Gastrocnemius medialis (tissue), 4 donors: ENCODE results near the gene SGIP1. TPM values are rescaled to one million over a fixed set of nuclear protein-coding genes. Genes with fewer than 3 reads are reported as not detected.
A peak's percentile ranks its signal among the peaks of the same experiment; 100 is the strongest.

ENCODE experiments used
- ATAC-seq, 2 donors: fragments of 150-250 bp; one replicate each; pipeline ENCODE4 v1.9.1; 2016
- DNase-seq, 2 donors: peaks; one replicate each; pipeline ENCODE4 v3.0.0-alpha.2; 2019
- H3K27ac ChIP-seq, 4 donors: fragments of 200-600 bp; sonication (generic); 1 replicate in 1 of 4; 2 replicates in 3 of 4; pipeline ENCODE4 v1.5.1; 2016 to 2018; ENCODE audit warnings: mild to moderate bottlenecking in 2 of 4, moderate library complexity in 1 of 4
- H3K27me3 ChIP-seq, 3 donors: fragments of 200-600 bp; sonication (generic) in 2 of 3; 1 replicate in 1 of 3; 2 replicates in 2 of 3; pipeline versions ENCODE4 v1.5.1 to v1.6.0; 2016 to 2019; ENCODE audit warnings: mild to moderate bottlenecking in 1 of 3, moderate library complexity in 1 of 3
- H3K36me3 ChIP-seq, 2 donors: fragments of 200-600 bp; sonication (generic) in 1 of 2; one replicate each; pipeline ENCODE4 v1.5.1; 2017 to 2018
- H3K4me1 ChIP-seq, 2 donors: fragments of 200-600 bp; sonication (generic) in 1 of 2; one replicate each; pipeline ENCODE4 v1.5.1; 2016 to 2017; ENCODE audit warnings: mild to moderate bottlenecking in 2 of 2
- H3K4me3 ChIP-seq, 4 donors: fragments of 200-600 bp; sonication (generic) in 3 of 4; 1 replicate in 1 of 4; 2 replicates in 3 of 4; pipeline ENCODE4 v1.5.1; 2016 to 2019; ENCODE audit warnings: mild to moderate bottlenecking in 2 of 4
- H3K9me3 ChIP-seq, 3 donors: fragments of 200-600 bp; sonication (generic) in 2 of 3; 1 replicate in 1 of 3; 2 replicates in 2 of 3; pipeline ENCODE4 v1.5.1; 2016 to 2019
- POLR2A ChIP-seq, 2 donors: fragments of 450-650 bp; IDR thresholded peaks; one replicate each; pipeline ENCODE4 v1.6.1; 2017; ENCODE audit warnings: antibody characterized with exemption in 2 of 2, mild to moderate bottlenecking in 2 of 2, moderate library complexity in 2 of 2
- in situ Hi-C, 4 donors: fragments of 200-750 bp; cut with MboI; loops; one replicate each; pipeline versions ENCODE4 v1.15.0 to v1.8.0; 2017; ENCODE audit warnings: low sequenced_read_pairs in 4 of 4
- intact Hi-C: fragments of 100-400 bp; cut with DNase I; formaldehyde crosslinking; loops from one replicate; pipeline ENCODE4 v1.15.1; 2023; ENCODE audit warnings: low total_unique reads
- total RNA-seq, 4 donors: library from RNA; depleted of rRNA; stranded (reverse); fragments of >200 nt; gene quantifications; one replicate each; pipeline versions ENCODE4 v1.1.0 to v1.2.3, GENCODE V29; 2016
- TF ChIP-seq, protein P1 (sequence below), 5 experiments: fragments of 450-650 bp in 3 of 5; fragments of 200-600 bp in 2 of 5; sonication (generic) in 2 of 5; IDR thresholded peaks in 4 of 5; conservative IDR thresholded peaks in 1 of 5; 1 replicate in 4 of 5; 2 replicates in 1 of 5; pipeline ENCODE4 v1.5.1; 2016 to 2019; ENCODE audit warnings: antibody characterized with exemption in 5 of 5, mild to moderate bottlenecking in 3 of 5, moderate library complexity in 3 of 5

SGIP1 gene
- total RNA-seq, 4 donors from 2014 or later, result 2.5 to 7.1 (median 2.9) TPM

DNA sequence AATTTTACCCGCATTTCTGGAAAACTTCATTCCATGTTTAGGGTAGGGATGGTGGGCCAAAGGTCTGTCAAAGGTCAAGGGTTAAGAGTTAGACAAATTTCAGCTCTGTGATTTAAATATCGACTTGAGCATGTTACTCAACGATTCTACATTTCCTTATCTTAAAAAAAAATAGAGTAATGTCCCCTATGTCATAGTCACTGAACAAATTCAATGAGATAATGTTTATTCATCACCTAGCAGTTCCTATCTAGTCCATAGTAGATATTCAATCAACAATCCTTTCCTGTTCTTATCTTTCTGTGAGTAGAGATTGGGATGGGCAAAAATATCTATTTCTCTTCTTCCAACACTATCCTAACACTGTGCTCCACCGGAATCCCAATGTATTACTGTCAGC, 217.2 kb downstream of the SGIP1 start:
- Histone ChIP-seq H3K4me1 (peaks cover 3 to 6% of the 10 kb centered on the region in 2 donors), H3K27me3 (peaks cover 0 to 6% (median 2%) of the 10 kb centered on the region in 3 donors), H3K9me3 (no peaks in the 10 kb centered on the region), H3K4me3 (no peak overlapping the region), H3K27ac (peak overlapping the region in 3 of 4 donors; percentile 49 to 65 (median 58)), H3K36me3 (no peaks in the 10 kb centered on the region)
- ATAC-seq (no peak), DNase-seq (no peak)
- no peak for TF ChIP-seq POLR2A (IDR thresholded peaks at IDR 0.05)
- TF ChIP-seq, protein P1, sequence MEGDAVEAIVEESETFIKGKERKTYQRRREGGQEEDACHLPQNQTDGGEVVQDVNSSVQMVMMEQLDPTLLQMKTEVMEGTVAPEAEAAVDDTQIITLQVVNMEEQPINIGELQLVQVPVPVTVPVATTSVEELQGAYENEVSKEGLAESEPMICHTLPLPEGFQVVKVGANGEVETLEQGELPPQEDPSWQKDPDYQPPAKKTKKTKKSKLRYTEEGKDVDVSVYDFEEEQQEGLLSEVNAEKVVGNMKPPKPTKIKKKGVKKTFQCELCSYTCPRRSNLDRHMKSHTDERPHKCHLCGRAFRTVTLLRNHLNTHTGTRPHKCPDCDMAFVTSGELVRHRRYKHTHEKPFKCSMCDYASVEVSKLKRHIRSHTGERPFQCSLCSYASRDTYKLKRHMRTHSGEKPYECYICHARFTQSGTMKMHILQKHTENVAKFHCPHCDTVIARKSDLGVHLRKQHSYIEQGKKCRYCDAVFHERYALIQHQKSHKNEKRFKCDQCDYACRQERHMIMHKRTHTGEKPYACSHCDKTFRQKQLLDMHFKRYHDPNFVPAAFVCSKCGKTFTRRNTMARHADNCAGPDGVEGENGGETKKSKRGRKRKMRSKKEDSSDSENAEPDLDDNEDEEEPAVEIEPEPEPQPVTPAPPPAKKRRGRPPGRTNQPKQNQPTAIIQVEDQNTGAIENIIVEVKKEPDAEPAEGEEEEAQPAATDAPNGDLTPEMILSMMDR (IDR thresholded peaks at IDR 0.05 in 4 of 5, conservative IDR thresholded peaks at IDR 0.05 in 1 of 5), result no peak
- intact Hi-C loops (loop anchor here (10.0 kb wide), 1 partner anchor 496 kb away; no protein-coding TSS in a partner anchor), in situ Hi-C loops (loop anchor here (25.0 kb wide), 3 partner anchors 236 to 761 kb away; no protein-coding TSS in a partner anchor)

DNA sequence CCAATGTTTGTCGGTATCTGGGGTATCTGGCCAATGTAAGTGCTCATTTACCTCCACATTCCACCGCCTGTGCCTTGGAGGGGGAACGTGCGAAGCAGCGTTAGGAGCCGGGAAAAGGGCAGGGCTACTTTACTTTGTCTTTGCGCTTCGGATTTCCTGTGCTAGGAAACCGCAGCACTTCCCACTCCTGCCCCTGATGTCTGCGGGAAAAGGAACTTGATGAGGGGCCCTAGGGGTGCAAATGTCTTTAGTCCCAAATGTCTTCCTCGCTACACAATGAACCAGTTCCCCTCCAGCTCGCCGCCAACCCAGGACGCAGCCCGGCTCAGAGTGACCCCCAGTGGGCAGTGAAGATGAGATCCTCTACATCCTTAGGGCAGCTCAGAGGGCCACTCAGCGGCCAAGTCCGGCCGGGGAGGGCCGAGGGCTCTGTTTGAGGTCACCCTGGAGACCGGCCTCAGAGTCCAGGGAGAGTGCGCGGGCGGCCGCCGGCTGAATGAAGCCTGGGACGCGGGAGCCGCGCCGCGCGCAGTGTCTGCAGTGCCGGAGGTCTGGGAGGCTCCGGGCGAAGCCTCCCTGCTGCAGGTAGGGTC, 218.1 kb downstream of the SGIP1 start, which contains the start of gene DYNLT5:
DYNLT5 (plus strand) TSS at position 460 of the 593 bp plus-strand sequence. CDS start 2,200 bp downstream, outside the sequence.
- Histone ChIP-seq H3K27me3 (peaks cover 0 to 6% (median 2%) of the 10 kb centered on the region in 3 donors), H3K27ac (peak within 1 kb of the TSS; percentile 26 to 65 (median 54)), H3K9me3 (no peaks in the 10 kb centered on the region), H3K4me1 (peaks cover 3 to 6% of the 10 kb centered on the region in 2 donors), H3K36me3 (no peaks in the 10 kb centered on the region), H3K4me3 (peak within 1 kb of the TSS; percentile 40 to 64 (median 55))
- in situ Hi-C loops, result loop anchor here (25.0 kb wide), 3 partner anchors 235 to 760 kb away; no protein-coding TSS in a partner anchor
- peak; percentile 41 to 73 for ATAC-seq
- peak in 1 of 2 donors; percentile 23 for DNase-seq
- no peak for TF ChIP-seq POLR2A (IDR thresholded peaks at IDR 0.05)
- TF ChIP-seq, protein P1 (IDR thresholded peaks at IDR 0.05 in 4 of 5, conservative IDR thresholded peaks at IDR 0.05 in 1 of 5), result peak in 1 of 5 experiments; percentile 11
- intact Hi-C loops, result loop anchor here (10.0 kb wide), 1 partner anchor 497 kb away; no protein-coding TSS in a partner anchor

DNA sequence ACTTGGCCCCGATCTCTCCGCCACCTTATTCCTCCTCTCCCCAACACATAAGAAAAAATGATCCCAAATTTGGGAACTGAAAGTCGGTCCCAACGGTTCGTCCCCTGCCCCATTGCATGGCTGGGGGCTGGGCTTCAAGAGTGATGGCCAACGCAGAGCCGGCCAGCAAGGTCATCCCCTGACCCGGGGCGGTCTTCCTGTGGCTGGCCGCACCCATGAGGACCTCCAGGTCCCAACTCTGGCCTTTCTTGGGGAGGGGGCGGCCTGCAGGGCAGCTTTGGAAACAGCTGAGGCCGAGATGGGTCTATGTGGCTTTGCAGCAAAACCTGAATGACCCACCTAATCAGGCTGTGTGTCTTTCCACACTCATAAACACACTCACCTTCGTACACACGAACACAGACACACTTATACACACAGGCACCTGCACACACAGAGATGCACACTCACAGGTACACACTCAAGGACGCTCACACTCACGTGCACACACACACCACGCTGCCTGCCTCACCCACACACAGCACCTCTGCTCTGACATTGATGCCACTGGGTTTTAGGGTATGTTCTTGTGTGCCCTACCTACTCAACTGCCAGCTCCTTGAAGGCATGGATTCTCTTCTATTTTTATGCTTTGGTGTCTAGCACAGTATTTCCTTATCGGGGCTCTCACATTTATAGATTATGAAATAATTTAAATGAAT, 218.9 kb downstream of the SGIP1 start:
- ATAC-seq (no peak), DNase-seq (no peak)
- Histone ChIP-seq H3K4me3 (peak overlapping the region; percentile 40 to 64 (median 55)), H3K4me1 (peaks cover 6 to 7% of the 10 kb centered on the region in 2 donors), H3K27me3 (peaks cover 0 to 6% (median 2%) of the 10 kb centered on the region in 3 donors), H3K9me3 (no peaks in the 10 kb centered on the region), H3K27ac (peak overlapping the region in 3 of 4 donors; percentile 49 to 65 (median 58)), H3K36me3 (no peaks in the 10 kb centered on the region)
- intact Hi-C loops, result loop anchor here (10.0 kb wide), 1 partner anchor 498 kb away; no protein-coding TSS in a partner anchor
- TF ChIP-seq, protein P1 (IDR thresholded peaks at IDR 0.05 in 4 of 5, conservative IDR thresholded peaks at IDR 0.05 in 1 of 5), result no peak
- no peak for TF ChIP-seq POLR2A (IDR thresholded peaks at IDR 0.05)
- in situ Hi-C loops, result loop anchor here (25.0 kb wide), 3 partner anchors 234 to 759 kb away; no protein-coding TSS in a partner anchor

DNA sequence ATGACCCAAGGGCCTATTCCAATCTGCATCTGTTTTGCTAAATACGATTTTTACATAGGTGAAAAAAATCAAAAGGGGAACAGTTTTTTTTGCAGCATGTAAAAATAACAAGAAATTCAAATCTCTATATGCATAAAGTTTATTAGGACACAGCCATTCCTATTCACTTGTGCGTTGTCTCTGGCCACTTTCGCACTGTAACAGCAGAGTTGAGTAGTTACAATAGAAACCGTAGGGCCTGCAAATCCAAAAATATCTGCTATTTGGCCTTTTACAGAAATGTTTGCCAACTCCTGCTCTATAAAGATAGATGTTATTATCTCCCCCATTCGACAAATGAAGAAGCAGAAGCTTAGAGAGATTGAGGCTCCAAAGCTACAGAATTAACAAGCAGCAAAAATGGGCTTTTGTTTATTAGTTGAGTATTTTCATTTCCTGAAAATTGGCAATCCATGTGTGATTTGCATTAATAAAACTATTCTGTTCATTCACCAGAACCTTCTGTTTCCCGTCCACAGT, 223.8 kb downstream of the SGIP1 start:
- DNase-seq (no peak), ATAC-seq (no peak)
- H3K4me1 ChIP-seq, result peaks cover 6 to 11% of the 10 kb centered on the region in 2 donors
- H3K36me3 ChIP-seq, result no peaks in the 10 kb centered on the region
- H3K27me3 ChIP-seq, result peaks cover 0 to 3% (median 2%) of the 10 kb centered on the region in 3 donors
- TF ChIP-seq, protein P1 (IDR thresholded peaks at IDR 0.05 in 4 of 5, conservative IDR thresholded peaks at IDR 0.05 in 1 of 5), result no peak
- TF ChIP-seq POLR2A (IDR thresholded peaks at IDR 0.05), result no peak
- no peak overlapping the region for H3K4me3 ChIP-seq
- H3K27ac ChIP-seq, result peak overlapping the region in 2 of 4 donors; percentile 3 to 27
- no peaks in the 10 kb centered on the region for H3K9me3 ChIP-seq
- in situ Hi-C loops (loop anchor here (25.0 kb wide), 3 partner anchors 230 to 755 kb away; no protein-coding TSS in a partner anchor), intact Hi-C loops (loop anchor here (10.0 kb wide), 1 partner anchor 503 kb away; no protein-coding TSS in a partner anchor)
